Vagina (tissue), 2 donors: ENCODE data around the gene METTL24.

Source experiments
- POLR2AphosphoS5 ChIP-seq, 2 donors: sonication (generic); formaldehyde crosslinking; IDR thresholded peaks; one replicate each; pipeline ENCODE4 v1.9.0; 2017; ENCODE audit warnings: antibody characterized with exemption in 2 of 2, mild to moderate bottlenecking in 2 of 2, low read depth in 1 of 2; ENCODE audit not compliant: insufficient read depth in 1 of 2
- TF ChIP-seq, protein P1 (sequence below), 3 experiments: fragments of 450-650 bp in 2 of 3; fragments of 200-600 bp in 1 of 3; sonication (generic) in 1 of 3; IDR thresholded peaks; one replicate each; pipeline ENCODE4 v1.5.1; 2017 to 2019; ENCODE audit warnings: antibody characterized with exemption in 3 of 3, mild to moderate bottlenecking in 2 of 3, moderate library complexity in 2 of 3

DNA sequence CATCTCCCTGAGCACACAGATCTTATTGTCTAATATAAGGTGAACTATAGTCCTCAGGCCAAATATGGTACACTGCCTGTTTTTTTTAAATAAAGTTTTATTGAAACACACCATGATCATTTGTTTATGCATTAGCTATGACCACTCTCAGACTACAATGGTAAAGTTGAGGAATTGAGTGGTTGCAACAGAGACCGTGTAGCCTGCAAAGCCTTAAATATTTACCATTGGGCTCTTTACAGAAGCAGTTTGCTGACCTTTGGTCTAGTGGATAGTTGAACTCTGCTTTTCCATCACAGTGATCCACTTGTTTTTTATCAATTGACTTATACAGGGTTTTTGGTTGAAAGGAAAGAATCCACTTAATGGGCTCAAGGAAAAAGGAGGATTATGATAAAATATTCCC lies 27.3 kb upstream of the METTL24 start:
- TF ChIP-seq, protein P1, sequence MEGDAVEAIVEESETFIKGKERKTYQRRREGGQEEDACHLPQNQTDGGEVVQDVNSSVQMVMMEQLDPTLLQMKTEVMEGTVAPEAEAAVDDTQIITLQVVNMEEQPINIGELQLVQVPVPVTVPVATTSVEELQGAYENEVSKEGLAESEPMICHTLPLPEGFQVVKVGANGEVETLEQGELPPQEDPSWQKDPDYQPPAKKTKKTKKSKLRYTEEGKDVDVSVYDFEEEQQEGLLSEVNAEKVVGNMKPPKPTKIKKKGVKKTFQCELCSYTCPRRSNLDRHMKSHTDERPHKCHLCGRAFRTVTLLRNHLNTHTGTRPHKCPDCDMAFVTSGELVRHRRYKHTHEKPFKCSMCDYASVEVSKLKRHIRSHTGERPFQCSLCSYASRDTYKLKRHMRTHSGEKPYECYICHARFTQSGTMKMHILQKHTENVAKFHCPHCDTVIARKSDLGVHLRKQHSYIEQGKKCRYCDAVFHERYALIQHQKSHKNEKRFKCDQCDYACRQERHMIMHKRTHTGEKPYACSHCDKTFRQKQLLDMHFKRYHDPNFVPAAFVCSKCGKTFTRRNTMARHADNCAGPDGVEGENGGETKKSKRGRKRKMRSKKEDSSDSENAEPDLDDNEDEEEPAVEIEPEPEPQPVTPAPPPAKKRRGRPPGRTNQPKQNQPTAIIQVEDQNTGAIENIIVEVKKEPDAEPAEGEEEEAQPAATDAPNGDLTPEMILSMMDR (IDR thresholded peaks at IDR 0.05), result no peak
- TF ChIP-seq POLR2AphosphoS5 (IDR thresholded peaks at IDR 0.05; ENCODE audit: insufficient read depth in 1 of 2, low read depth in 1 of 2), result no peak
